ENCODE results near the gene FGFBP1.

GRCh38 chr4:15930314-15930713, 8.2 kb downstream of the FGFBP1 start:
- TF ChIP-seq, protein P1, sequence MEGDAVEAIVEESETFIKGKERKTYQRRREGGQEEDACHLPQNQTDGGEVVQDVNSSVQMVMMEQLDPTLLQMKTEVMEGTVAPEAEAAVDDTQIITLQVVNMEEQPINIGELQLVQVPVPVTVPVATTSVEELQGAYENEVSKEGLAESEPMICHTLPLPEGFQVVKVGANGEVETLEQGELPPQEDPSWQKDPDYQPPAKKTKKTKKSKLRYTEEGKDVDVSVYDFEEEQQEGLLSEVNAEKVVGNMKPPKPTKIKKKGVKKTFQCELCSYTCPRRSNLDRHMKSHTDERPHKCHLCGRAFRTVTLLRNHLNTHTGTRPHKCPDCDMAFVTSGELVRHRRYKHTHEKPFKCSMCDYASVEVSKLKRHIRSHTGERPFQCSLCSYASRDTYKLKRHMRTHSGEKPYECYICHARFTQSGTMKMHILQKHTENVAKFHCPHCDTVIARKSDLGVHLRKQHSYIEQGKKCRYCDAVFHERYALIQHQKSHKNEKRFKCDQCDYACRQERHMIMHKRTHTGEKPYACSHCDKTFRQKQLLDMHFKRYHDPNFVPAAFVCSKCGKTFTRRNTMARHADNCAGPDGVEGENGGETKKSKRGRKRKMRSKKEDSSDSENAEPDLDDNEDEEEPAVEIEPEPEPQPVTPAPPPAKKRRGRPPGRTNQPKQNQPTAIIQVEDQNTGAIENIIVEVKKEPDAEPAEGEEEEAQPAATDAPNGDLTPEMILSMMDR (IDR thresholded peaks at IDR 0.05), result no peak
- no peak for TF ChIP-seq EP300 (IDR thresholded peaks at IDR 0.05)
- TF ChIP-seq BHLHE40 (IDR thresholded peaks at IDR 0.05; ENCODE audit: low read depth, low read length), result no peak
